T-helper 2 cell treated with Interferon-gamma antibody and Interleukin-4, amounts not matched to agents 5 μg/mL and 100 μg/mL, for 36 hours (primary cell): ENCODE results near the gene RNF20.
A peak's percentile ranks its signal among the peaks of the same experiment; 100 is the strongest.

ENCODE experiments used
- DNase-seq: peaks from one replicate; pipeline ENCODE4 v3.0.0; 2021; ENCODE audit warnings: low spot score
- H3K27ac Mint-ChIP-seq: one replicate; pipeline ENCODE4 v1.8.0; 2021; ENCODE audit warnings: mild to moderate bottlenecking, mixed read lengths
- H3K27me3 Mint-ChIP-seq: one replicate; pipeline ENCODE4 v1.8.0; 2021; ENCODE audit warnings: low read depth, mixed read lengths
- H3K36me3 Mint-ChIP-seq: one replicate; pipeline ENCODE4 v1.8.0; 2021; ENCODE audit warnings: low read depth, mixed read lengths
- H3K4me1 Mint-ChIP-seq: one replicate; pipeline ENCODE4 v1.8.0; 2021; ENCODE audit warnings: low read depth, mixed read lengths
- H3K4me3 Mint-ChIP-seq: one replicate; pipeline ENCODE4 v1.8.0; 2022; ENCODE audit warnings: mild to moderate bottlenecking, moderate library complexity, mixed read lengths
- H3K9me3 Mint-ChIP-seq: one replicate; pipeline ENCODE4 v1.8.0; 2021; ENCODE audit warnings: mixed read lengths

The RNF20 gene, protein sequence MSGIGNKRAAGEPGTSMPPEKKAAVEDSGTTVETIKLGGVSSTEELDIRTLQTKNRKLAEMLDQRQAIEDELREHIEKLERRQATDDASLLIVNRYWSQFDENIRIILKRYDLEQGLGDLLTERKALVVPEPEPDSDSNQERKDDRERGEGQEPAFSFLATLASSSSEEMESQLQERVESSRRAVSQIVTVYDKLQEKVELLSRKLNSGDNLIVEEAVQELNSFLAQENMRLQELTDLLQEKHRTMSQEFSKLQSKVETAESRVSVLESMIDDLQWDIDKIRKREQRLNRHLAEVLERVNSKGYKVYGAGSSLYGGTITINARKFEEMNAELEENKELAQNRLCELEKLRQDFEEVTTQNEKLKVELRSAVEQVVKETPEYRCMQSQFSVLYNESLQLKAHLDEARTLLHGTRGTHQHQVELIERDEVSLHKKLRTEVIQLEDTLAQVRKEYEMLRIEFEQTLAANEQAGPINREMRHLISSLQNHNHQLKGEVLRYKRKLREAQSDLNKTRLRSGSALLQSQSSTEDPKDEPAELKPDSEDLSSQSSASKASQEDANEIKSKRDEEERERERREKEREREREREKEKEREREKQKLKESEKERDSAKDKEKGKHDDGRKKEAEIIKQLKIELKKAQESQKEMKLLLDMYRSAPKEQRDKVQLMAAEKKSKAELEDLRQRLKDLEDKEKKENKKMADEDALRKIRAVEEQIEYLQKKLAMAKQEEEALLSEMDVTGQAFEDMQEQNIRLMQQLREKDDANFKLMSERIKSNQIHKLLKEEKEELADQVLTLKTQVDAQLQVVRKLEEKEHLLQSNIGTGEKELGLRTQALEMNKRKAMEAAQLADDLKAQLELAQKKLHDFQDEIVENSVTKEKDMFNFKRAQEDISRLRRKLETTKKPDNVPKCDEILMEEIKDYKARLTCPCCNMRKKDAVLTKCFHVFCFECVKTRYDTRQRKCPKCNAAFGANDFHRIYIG

DNA sequence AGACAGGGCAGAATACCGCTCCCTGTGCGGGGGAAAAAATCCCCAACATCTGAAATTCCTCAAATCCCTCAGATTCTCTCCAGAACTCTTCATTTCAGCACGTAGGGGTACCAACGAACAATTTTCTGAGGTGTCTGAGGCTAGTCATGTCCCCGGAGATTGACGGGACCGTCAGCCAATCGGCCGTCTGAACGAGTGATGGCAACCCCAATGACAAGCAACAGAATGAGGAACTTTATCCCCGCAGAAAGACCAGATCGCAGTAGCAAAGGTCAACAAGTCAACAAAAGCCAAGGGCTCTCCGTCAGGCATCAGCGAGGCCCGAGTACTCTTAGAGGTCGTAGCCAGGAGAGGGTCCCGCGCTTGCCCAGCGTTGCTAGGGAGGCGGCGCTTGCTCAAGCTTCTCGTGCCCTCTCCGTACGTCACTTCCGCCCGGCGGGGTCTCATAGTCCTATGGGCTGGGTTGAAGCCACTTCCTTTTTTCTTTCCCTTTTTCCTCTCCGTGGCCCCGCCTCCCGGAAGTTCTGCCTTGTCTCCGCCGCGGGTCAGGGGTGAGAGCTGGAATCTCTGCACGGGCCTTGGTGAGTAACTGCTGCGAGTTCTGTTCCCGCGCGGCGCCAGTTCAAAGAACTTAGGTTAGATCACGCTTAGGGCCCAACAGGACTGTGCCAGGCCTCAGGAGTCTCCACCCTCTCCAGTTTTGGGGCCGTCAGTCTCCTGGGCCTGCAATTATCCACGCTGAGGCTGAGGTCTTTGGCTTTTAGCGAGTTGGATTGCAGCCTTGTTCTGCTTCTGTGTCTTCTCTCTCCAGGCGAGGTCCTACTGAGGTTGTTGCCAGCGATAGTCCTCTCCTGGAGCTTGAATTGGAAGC, at the start of gene RNF20:
Gene RNF20 (plus strand): TSS at position 520 of the 871 bp plus-strand sequence. CDS start 1,571 bp downstream, outside the sequence.
- Mint-ChIP-seq H3K4me1 (peaks cover 15% of the 10 kb centered on the region), H3K27me3 (peaks cover 2% of the 10 kb centered on the region), H3K36me3 (peaks cover 16% of the 10 kb centered on the region), H3K4me3 (peak within 1 kb of the TSS; percentile 85), H3K27ac (peak within 1 kb of the TSS; percentile 94), H3K9me3 (no peaks in the 10 kb centered on the region)
- DNase-seq, result peak; percentile 98

DNA sequence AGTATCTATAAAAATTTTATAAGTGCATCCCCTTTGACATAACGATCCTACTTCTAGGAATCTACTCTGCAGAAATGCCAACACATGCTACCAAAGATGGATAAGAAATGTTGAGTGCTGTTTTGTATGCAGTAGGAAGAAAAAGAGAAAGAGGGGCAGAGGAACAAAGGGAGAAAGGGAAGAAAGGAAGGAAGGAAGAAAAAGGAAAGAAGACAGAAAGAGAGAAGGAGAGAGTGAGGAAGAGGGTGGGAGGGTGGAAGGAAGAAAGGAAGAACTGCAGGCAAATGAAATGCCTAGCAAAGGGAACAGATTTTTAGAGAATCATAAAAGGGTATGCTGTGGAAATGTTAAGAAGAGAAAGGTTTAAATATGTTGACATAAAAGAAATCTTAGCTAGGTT, 49.6 kb upstream of the RNF20 start:
- H3K27me3 Mint-ChIP-seq, result peaks cover 40% of the 10 kb centered on the region
- no peaks in the 10 kb centered on the region for H3K36me3 Mint-ChIP-seq

DNA sequence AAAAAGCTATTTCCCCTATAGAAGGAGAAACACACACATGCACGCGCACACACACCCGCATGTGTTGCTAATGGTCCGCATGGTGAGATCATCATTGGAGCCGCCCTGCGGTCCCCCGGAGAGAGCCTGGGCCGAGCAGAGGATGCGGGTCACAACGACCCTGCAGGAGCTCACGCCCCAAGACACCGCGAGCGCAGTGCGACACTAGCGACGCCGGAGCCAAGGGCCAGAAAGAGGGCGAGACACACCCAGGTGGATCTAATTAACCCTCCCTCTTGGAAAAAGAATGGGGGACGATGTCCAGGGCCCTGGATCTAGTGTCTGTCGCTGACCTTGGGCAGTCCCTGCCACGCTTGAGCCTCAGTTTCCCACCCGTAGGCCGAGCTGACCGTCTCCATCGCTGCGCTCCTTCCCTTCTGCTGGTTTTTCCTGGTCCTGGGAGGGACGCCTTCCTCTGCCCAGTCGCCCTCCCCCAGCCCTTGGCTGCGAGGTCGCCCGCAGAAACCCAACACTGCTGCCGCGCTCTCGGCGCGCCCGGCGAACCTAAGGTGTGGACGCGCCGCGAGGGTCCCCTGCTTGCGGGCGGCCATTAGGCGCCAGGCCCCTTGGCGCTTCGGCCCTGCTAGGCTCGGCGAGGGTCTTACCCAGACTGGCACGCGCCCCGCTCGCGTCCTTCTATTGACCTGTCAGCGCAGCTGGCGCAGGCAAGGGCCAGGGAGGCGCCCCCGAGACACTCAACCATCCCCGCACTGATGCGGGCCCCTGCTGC, 47.5 kb upstream of the RNF20 start:
- Mint-ChIP-seq H3K4me1 (no peaks in the 10 kb centered on the region), H3K27me3 (peaks cover 43% of the 10 kb centered on the region), H3K9me3 (no peaks in the 10 kb centered on the region), H3K36me3 (no peaks in the 10 kb centered on the region), H3K4me3 (no peak overlapping the region), H3K27ac (no peak overlapping the region)
- DNase-seq, result no peak

More for the DNA sequence above, 49.6 kb upstream of the RNF20 start:
- Mint-ChIP-seq H3K27ac (no peak overlapping the region), H3K9me3 (no peaks in the 10 kb centered on the region), H3K4me3 (no peak overlapping the region), H3K4me1 (no peaks in the 10 kb centered on the region)
- DNase-seq, result no peak

DNA sequence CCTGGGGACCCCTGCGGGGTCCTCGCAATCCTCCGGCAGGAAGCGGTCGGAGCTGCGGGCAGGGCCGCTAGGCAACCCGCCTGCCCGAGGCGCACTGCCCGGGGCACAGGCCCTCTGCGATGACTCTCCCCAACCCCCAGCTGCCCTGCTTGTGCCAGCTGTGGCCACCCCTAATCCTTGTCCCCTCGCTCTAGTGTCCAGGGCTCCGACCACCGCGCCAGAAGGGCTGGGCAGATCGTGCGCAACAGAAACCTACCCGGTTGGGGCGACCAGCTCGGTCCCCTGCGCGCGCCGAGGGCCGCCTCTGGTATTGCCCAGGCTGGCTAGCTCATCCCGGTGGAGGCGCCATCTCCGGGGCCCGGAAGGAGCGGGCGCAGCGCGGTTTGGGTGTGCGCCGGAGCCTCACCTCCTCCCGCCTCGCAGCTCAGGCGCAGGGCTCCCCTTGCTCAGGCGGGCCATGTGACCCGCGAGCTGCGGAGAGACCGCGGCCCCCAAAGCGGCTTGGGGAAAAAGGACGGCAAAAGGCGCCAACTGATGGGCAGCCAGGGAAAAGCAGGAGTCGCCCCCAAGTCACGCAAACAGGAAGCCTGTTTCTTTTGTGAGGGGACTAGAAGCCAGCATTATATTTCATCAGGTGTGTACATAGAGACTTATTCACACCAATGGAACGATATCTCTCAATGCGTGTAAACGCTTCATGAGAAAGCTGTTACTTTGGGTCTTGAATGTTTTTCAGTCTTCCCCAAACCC, 46.8 kb upstream of the RNF20 start:
- Mint-ChIP-seq H3K9me3 (no peaks in the 10 kb centered on the region), H3K27me3 (peaks cover 43% of the 10 kb centered on the region), H3K4me3 (no peak overlapping the region), H3K27ac (no peak overlapping the region), H3K4me1 (no peaks in the 10 kb centered on the region), H3K36me3 (no peaks in the 10 kb centered on the region)
- DNase-seq, result no peak

DNA sequence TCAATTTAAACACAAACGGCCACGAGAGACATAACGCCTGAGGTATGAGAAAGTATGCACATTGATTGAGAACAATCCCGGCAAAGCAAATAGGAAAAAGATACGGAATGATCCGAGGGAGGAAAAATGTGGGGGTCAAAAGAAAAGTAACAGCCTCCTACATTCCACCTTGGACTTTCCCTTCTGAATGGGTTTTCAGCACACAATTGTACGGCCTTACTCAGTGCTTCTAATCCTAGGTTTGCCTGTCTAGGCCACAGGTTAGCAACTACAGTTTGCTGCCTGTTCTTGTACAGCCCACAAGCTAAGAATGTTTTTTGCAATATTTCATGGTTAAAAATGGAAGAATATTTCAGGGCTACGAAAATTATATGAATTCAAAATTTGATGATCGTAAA, 46.2 kb upstream of the RNF20 start:
- Mint-ChIP-seq H3K9me3 (no peaks in the 10 kb centered on the region), H3K27ac (no peak overlapping the region), H3K4me3 (no peak overlapping the region), H3K36me3 (no peaks in the 10 kb centered on the region), H3K4me1 (no peaks in the 10 kb centered on the region), H3K27me3 (peaks cover 43% of the 10 kb centered on the region)
- no peak for DNase-seq

DNA sequence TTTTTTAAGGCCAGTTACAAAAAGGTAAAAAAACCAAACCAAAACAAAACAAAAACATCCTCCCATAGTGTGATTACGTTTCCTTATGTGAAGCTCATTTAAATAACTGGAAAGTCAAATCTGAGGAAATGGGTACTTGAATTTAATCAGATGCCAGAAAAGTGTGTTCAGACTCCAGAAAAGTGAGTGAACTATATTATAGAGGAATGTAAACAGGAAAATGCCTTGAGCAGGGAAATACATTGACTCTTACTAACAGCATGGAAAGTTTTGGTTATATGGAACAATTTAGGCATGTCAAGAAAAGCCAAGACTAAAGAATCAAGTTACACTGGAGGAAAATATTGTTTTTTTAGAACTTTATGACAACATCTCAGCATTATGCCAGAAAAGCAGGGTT, 37.8 kb upstream of the RNF20 start:
- no peak overlapping the region for H3K4me3 Mint-ChIP-seq
- H3K36me3 Mint-ChIP-seq, result no peaks in the 10 kb centered on the region
- H3K9me3 Mint-ChIP-seq, result no peaks in the 10 kb centered on the region
- DNase-seq, result no peak
- H3K4me1 Mint-ChIP-seq, result no peaks in the 10 kb centered on the region
- peaks cover 3% of the 10 kb centered on the region for H3K27me3 Mint-ChIP-seq
- H3K27ac Mint-ChIP-seq, result no peak overlapping the region

DNA sequence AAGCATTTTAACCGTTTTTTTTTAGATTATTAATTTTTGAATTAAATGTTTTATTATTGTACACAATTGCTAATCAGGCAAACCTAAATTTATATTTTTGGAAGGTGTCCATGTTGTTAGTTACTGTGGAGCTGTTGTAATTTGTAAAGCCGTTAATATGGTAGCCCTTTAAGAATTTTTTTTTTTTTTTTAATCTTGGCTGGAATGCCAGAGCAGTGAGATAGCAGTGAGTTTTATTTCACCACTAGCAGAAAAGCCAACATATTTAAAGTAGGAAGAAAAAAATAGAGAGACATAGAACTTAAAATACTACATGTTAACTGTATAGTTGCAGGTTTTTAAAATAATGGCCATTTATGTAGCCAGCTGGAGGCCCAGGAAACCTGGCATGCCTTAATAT, 35.3 kb upstream of the RNF20 start:
- Mint-ChIP-seq H3K9me3 (no peaks in the 10 kb centered on the region), H3K4me1 (no peaks in the 10 kb centered on the region), H3K27me3 (peaks cover 8% of the 10 kb centered on the region), H3K36me3 (no peaks in the 10 kb centered on the region), H3K27ac (no peak overlapping the region), H3K4me3 (no peak overlapping the region)
- no peak for DNase-seq

DNA sequence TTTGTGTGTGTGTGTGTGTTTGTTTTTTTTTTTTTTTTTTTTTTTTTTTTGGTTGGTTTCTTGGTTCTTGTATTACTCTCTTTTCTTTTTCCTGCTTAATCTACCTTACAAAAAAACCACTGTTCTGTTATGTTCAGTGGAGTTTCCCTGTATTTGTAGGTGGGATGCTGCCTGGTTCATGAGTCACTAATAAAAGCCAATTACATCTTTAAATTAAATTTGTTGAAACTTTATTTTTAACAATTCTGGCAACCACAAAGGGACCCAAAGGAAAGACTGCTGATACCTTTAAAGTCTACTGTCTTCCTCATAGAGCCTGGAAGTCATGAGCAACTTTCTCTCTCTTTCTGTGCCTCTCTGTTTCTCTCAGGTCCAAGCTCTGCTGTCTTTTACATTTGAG, 29.5 kb upstream of the RNF20 start:
- Mint-ChIP-seq H3K27me3 (peaks cover 6% of the 10 kb centered on the region), H3K4me1 (no peaks in the 10 kb centered on the region), H3K36me3 (no peaks in the 10 kb centered on the region), H3K4me3 (no peak overlapping the region), H3K27ac (no peak overlapping the region), H3K9me3 (no peaks in the 10 kb centered on the region)
- DNase-seq, result no peak

DNA sequence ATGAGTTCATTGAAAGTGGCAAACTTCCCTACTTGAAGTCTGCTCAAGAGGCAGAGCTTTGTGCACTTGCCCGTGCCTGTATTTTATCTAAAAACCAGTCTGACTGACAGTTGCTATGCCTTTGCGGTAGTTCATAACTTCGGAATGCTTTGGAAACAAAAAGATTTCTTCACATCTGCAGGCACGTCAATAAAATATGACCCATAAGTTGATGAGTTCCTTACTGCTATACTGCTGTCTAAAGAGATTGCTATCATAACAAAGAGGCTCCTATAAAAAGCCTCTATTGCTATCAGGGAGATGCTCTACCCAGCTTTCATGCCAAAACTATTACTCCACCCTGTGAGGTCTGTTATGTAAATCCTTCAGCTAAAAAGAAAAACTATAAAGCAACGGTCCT, 25.4 kb upstream of the RNF20 start:
- no peaks in the 10 kb centered on the region for H3K4me1 Mint-ChIP-seq
- no peak overlapping the region for H3K27ac Mint-ChIP-seq
- no peak for DNase-seq
- peaks cover 2% of the 10 kb centered on the region for H3K27me3 Mint-ChIP-seq
- no peaks in the 10 kb centered on the region for H3K36me3 Mint-ChIP-seq
- H3K9me3 Mint-ChIP-seq, result no peaks in the 10 kb centered on the region
- no peak overlapping the region for H3K4me3 Mint-ChIP-seq

DNA sequence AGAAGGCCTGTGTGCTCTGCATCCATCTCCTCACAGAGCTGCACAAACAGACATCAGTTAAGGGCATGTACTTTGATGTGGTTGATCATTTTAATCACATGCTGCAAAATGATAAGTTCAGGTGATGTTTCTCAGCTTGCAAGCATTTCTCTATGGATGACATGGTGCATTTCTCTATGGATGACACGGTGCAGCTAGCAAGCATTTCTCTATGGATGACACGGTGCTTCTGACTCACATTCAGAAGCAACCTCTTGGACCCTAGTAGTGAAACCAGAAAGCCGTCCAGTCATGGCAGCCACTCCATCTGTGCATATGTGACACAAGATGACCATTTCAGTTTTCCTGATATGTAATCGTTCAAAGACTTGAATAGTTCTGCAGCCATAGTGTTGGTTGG, 24.1 kb upstream of the RNF20 start:
- peaks cover 2% of the 10 kb centered on the region for H3K27me3 Mint-ChIP-seq
- H3K4me1 Mint-ChIP-seq, result no peaks in the 10 kb centered on the region
- H3K9me3 Mint-ChIP-seq, result no peaks in the 10 kb centered on the region
- DNase-seq, result no peak
- H3K27ac Mint-ChIP-seq, result no peak overlapping the region
- no peaks in the 10 kb centered on the region for H3K36me3 Mint-ChIP-seq
- H3K4me3 Mint-ChIP-seq, result no peak overlapping the region

DNA sequence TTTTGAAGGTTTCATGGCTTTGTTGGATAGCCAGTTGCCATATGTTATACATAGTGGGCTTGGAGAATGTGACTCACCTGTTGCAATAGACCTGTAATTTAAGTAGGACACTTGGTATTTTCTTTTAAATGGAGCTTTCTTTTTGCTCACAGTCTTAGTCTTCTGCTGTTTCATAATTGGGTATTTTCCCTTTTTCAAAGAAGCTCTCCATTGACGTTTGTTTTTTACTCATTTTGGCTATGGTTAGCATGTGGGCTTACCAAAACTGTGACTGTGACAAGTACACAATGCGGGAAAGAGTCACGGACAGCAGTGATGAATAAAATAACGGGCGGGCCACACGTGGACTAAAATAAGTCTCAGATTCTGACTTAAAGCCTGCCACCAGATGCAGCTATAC, 23.2 kb upstream of the RNF20 start:
- Mint-ChIP-seq H3K27ac (no peak overlapping the region), H3K9me3 (no peaks in the 10 kb centered on the region), H3K27me3 (peaks cover 5% of the 10 kb centered on the region), H3K36me3 (no peaks in the 10 kb centered on the region), H3K4me1 (no peaks in the 10 kb centered on the region), H3K4me3 (no peak overlapping the region)
- no peak for DNase-seq

DNA sequence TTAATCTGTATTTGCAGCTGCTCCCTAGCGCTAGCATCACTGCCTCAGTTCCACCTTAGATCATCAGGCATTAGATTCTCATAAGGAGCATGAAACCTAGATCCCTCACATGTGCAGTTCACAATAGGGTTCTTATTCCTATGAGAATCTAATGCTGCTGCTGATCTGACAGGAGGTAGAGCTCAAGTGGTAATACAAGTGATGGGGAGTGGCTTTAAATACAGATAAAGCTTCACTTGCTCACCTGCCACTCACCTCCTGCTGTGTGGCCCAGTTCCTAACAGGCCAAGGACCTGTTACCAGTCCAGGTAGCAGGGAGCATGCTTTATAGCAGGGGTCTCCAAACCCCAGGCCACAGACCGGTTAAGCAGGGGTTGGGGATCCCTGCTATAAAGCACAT, 22.6 kb upstream of the RNF20 start:
- H3K27ac Mint-ChIP-seq, result no peak overlapping the region
- H3K4me3 Mint-ChIP-seq, result no peak overlapping the region
- no peaks in the 10 kb centered on the region for H3K36me3 Mint-ChIP-seq
- no peaks in the 10 kb centered on the region for H3K4me1 Mint-ChIP-seq
- no peaks in the 10 kb centered on the region for H3K9me3 Mint-ChIP-seq
- H3K27me3 Mint-ChIP-seq, result peaks cover 5% of the 10 kb centered on the region
- no peak for DNase-seq
